ENCODE measurements around the gene RNF220. TPM values are rescaled to one million over a fixed set of nuclear protein-coding genes. Genes with fewer than 3 reads are reported as not detected.
A peak's percentile ranks its signal among the peaks of the same experiment; 100 is the strongest.
"Not testable (repeated sequence)": the region's sequence is repeated elsewhere in the genome, so short reads cannot be mapped to it uniquely, and the experiment has no call there.

Gene RNF220
- total RNA-seq, 6 experiments from 2014 or later = 19.2 to 57.9 (median 23.0) TPM

GRCh38 chr1:44696101-44696500 is 291.0 kb downstream of the RNF220 start:
- no peak for DNase-seq
- Histone ChIP-seq H3K9me3 (no peaks in the 10 kb centered on the region), H3K4me1 (peaks cover 0 to 10% (median 2%) of the 10 kb centered on the region in 4 donors), H3K27me3 (no peaks in the 10 kb centered on the region), H3K36me3 (no peaks in the 10 kb centered on the region), H3K4me3 (no peak overlapping the region), H3K27ac (no peak overlapping the region)
- intact Hi-C loops (cut with DNase I) = no loop called here
- no peak for ATAC-seq
- no peak for TF ChIP-seq POLR2A (IDR thresholded peaks at IDR 0.05)
- TF ChIP-seq CTCF (IDR thresholded peaks at IDR 0.05) = no peak
- 89% methylated on average over 1 of the region's 3 CpGs for WGBS (ENCODE audit: insufficient coverage, low coverage, low lambda C conversion rate, missing lambda C conversion rate)

GRCh38 chr1:44696789-44697345 is 291.8 kb downstream of the RNF220 start:
- WGBS (ENCODE audit: insufficient coverage, low coverage, low lambda C conversion rate, missing lambda C conversion rate) = 50% methylated on average over 4 of the region's 7 CpGs
- peaks cover 0 to 10% (median 2%) of the 10 kb centered on the region in 4 donors for H3K4me1 ChIP-seq
- intact Hi-C loops (cut with DNase I) = no loop called here
- no peak for DNase-seq
- TF ChIP-seq POLR2A (IDR thresholded peaks at IDR 0.05) (no peak), CTCF (IDR thresholded peaks at IDR 0.05) (no peak)
- no peaks in the 10 kb centered on the region for H3K9me3 ChIP-seq
- no peak overlapping the region for H3K4me3 ChIP-seq
- H3K36me3 ChIP-seq = no peaks in the 10 kb centered on the region
- no peak overlapping the region for H3K27ac ChIP-seq
- ATAC-seq = peak; percentile 42 to 68 (median 47)
- no peaks in the 10 kb centered on the region for H3K27me3 ChIP-seq

- H3K27ac ChIP-seq = no peak overlapping the region
- H3K4me3 ChIP-seq = no peak overlapping the region
- ATAC-seq (no peak), DNase-seq (no peak)
- no peaks in the 10 kb centered on the region for H3K27me3 ChIP-seq
- peaks cover 0 to 10% (median 2%) of the 10 kb centered on the region in 4 donors for H3K4me1 ChIP-seq
- no peaks in the 10 kb centered on the region for H3K36me3 ChIP-seq
- 54% methylated on average over 3 of the region's 3 CpGs for WGBS (ENCODE audit: insufficient coverage, low coverage, low lambda C conversion rate, missing lambda C conversion rate)
- intact Hi-C loops (cut with DNase I) = no loop called here
- TF ChIP-seq POLR2A (IDR thresholded peaks at IDR 0.05) (no peak), CTCF (IDR thresholded peaks at IDR 0.05) (no peak)
- no peaks in the 10 kb centered on the region for H3K9me3 ChIP-seq
Observed at GRCh38 chr1:44698138-44698537, 293.1 kb downstream of the RNF220 start.

- H3K27ac ChIP-seq; intact Hi-C loops (cut with DNase I); DNase-seq; H3K27me3 ChIP-seq; H3K4me3 ChIP-seq; H3K36me3 ChIP-seq; H3K9me3 ChIP-seq; ATAC-seq: not testable (repeated sequence)
- WGBS (ENCODE audit: insufficient coverage, low coverage, low lambda C conversion rate, missing lambda C conversion rate) = 78% methylated on average over 9 of the region's 9 CpGs
- H3K4me1 ChIP-seq = peaks cover 0 to 10% (median 2%) of the 10 kb centered on the region in 4 donors
Observed at GRCh38 chr1:44699375-44699774, 294.3 kb downstream of the RNF220 start.

GRCh38 chr1:44700573-44700972 is 295.5 kb downstream of the RNF220 start:
- H3K4me3 ChIP-seq = no peak overlapping the region
- no peaks in the 10 kb centered on the region for H3K27me3 ChIP-seq
- 67% methylated on average over 1 of the region's 1 CpG for WGBS (ENCODE audit: insufficient coverage, low coverage, low lambda C conversion rate, missing lambda C conversion rate)
- no peaks in the 10 kb centered on the region for H3K9me3 ChIP-seq
- no peaks in the 10 kb centered on the region for H3K36me3 ChIP-seq
- ATAC-seq (peak; percentile 55 to 82 (median 66)), DNase-seq (no peak)
- TF ChIP-seq CTCF (IDR thresholded peaks at IDR 0.05) (no peak), POLR2A (IDR thresholded peaks at IDR 0.05) (no peak)
- intact Hi-C loops (cut with DNase I) = no loop called here
- peaks cover 0 to 10% (median 2%) of the 10 kb centered on the region in 4 donors for H3K4me1 ChIP-seq
- no peak overlapping the region for H3K27ac ChIP-seq
